Stomach smooth muscle (tissue), 2 donors: ENCODE results near the gene DPM2.

Experiments used
- H3K27ac ChIP-seq: one replicate; pipeline ENCODE4 v1.7.0; 2013; ENCODE audit warnings: mild to moderate bottlenecking, low read length, inconsistent platforms
- H3K27me3 ChIP-seq, 2 donors: one replicate each; pipeline ENCODE4 v1.7.0; 2013; ENCODE audit warnings: low read length in 2 of 2; ENCODE audit not compliant: insufficient read depth in 2 of 2, control insufficient read depth in 1 of 2
- H3K36me3 ChIP-seq, 2 donors: one replicate each; pipeline ENCODE4 v1.7.0; 2013; ENCODE audit warnings: low read length in 2 of 2; ENCODE audit not compliant: control insufficient read depth in 2 of 2, insufficient read depth in 2 of 2
- H3K4me1 ChIP-seq: one replicate; pipeline ENCODE4 v1.7.0; 2013; ENCODE audit warnings: low read length; ENCODE audit not compliant: control insufficient read depth, insufficient read depth
- H3K4me3 ChIP-seq, 2 donors: one replicate each; pipeline ENCODE4 v1.7.0; 2013; ENCODE audit warnings: low read length in 2 of 2
- H3K9ac ChIP-seq, 2 donors: one replicate each; pipeline ENCODE4 v1.7.0; 2013; ENCODE audit warnings: low read length in 2 of 2, mild to moderate bottlenecking in 1 of 2
- H3K9me3 ChIP-seq, 2 donors: one replicate each; pipeline ENCODE4 v1.7.0; 2013; ENCODE audit warnings: low read length in 2 of 2; ENCODE audit not compliant: control insufficient read depth in 2 of 2
- donor health status: healthy.
- donor health status: Pancreatic carcinoma.

The DPM2 gene

DNA sequence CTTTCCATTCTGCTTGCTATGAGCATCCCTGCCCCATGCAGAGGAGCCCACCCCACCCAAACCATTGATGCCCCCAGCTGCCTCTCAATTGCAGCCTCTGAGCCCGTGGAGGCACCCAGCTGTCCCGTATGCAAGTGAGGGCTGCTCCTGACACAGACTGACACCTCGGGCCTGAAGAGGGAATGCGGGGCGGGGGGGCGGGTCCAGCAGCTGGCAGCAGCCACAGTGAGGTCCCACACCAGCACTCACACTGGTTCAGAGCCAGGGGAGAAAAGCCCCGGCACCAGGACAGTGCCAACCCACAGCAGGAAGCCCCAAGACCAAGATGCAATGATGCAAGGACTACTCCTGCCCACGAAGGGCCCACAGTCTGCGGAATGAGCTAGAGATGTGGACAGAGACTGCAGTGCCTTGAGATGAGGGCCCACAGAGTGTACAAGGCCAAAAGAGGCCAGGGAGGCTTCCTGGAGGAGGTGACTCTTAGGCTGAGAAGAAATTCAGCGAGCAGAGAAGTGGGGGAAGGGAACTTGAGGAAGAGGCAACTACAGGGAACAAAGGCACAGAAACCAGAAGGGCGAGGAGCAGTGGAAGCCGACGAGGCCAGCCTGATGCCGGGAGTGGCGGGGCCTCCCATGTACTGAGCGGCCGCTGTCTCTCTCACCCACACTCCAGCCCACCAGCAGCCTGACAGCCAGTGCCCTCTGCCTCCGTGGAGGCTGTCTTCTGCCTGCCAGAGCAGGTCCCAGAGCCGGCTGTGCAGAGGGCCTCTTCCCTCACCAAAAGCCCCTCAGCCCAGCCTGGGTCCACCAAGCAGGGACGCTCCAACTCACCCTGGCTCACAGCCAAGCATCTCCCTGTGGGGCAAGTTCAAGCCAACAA, 33.9 kb upstream of the DPM2 start:
- Histone ChIP-seq H3K9me3 (no peaks in the 10 kb centered on the region), H3K36me3 (no peaks in the 10 kb centered on the region), H3K4me3 (peak overlapping the region in 1 of 2 donors; percentile 55), H3K27ac (peak overlapping the region; percentile 96), H3K4me1 (peaks cover 99% of the 10 kb centered on the region), H3K9ac (peak overlapping the region in 1 of 2 donors; percentile 47), H3K27me3 (no peaks in the 10 kb centered on the region)

GRCh38 chr9:127970401-127971313, 33.0 kb upstream of the DPM2 start:
- H3K9ac ChIP-seq = peak overlapping the region in 1 of 2 donors; percentile 42
- peak overlapping the region in 1 of 2 donors; percentile 8 for H3K4me3 ChIP-seq
- no peaks in the 10 kb centered on the region for H3K36me3 ChIP-seq
- H3K4me1 ChIP-seq = peaks cover 99% of the 10 kb centered on the region
- H3K27ac ChIP-seq = peak overlapping the region; percentile 96
- no peaks in the 10 kb centered on the region for H3K27me3 ChIP-seq
- H3K9me3 ChIP-seq = no peaks in the 10 kb centered on the region

- H3K36me3 ChIP-seq = no peaks in the 10 kb centered on the region
- H3K9ac ChIP-seq = peak overlapping the region; percentile 55 to 57
- H3K4me3 ChIP-seq = peak overlapping the region; percentile 18 to 58
- H3K27me3 ChIP-seq = no peaks in the 10 kb centered on the region
- peak overlapping the region; percentile 96 for H3K27ac ChIP-seq
- peaks cover 97% of the 10 kb centered on the region for H3K4me1 ChIP-seq
- H3K9me3 ChIP-seq = no peaks in the 10 kb centered on the region
Measured at GRCh38 chr9:127968700-127969383, 31.2 kb upstream of the DPM2 start.

DNA sequence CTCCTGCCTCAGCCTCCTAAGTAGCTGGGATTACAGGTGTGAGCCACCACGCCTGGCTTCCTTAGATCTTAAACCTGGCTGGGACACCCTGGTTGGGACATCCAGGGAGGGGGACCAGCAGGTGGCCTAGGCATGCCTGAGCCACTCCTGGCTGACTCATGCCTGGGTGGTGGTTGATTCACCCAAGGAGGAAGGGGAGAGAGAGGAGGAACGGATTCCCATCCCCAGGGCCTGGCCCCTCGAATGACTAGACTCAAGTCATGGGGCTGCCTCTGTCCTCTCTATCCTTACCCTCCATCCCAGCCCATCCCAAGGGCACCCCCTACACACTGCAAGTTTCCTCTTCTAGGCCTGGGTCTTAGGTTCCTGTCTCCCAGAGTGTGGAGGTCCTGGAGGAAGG, 30.4 kb upstream of the DPM2 start:
- Histone ChIP-seq H3K4me3 (peak overlapping the region in 1 of 2 donors; percentile 58), H3K27ac (peak overlapping the region; percentile 96), H3K9me3 (no peaks in the 10 kb centered on the region), H3K27me3 (no peaks in the 10 kb centered on the region), H3K4me1 (peaks cover 97% of the 10 kb centered on the region), H3K36me3 (no peaks in the 10 kb centered on the region), H3K9ac (peak overlapping the region in 1 of 2 donors; percentile 5)

GRCh38 chr9:127967151-127967809, 29.6 kb upstream of the DPM2 start:
- Histone ChIP-seq H3K27me3 (no peaks in the 10 kb centered on the region), H3K27ac (peak overlapping the region; percentile 96), H3K4me1 (peaks cover 97% of the 10 kb centered on the region), H3K9me3 (no peaks in the 10 kb centered on the region), H3K9ac (peak overlapping the region; percentile 36 to 85), H3K4me3 (peak overlapping the region in 1 of 2 donors; percentile 40), H3K36me3 (no peaks in the 10 kb centered on the region)

GRCh38 chr9:127966416-127967150, 28.9 kb upstream of the DPM2 start:
- H3K9me3 ChIP-seq = no peaks in the 10 kb centered on the region
- H3K4me1 ChIP-seq = peaks cover 96% of the 10 kb centered on the region
- H3K9ac ChIP-seq = peak overlapping the region; percentile 36 to 85
- H3K27ac ChIP-seq = peak overlapping the region; percentile 96
- H3K36me3 ChIP-seq = no peaks in the 10 kb centered on the region
- no peaks in the 10 kb centered on the region for H3K27me3 ChIP-seq
- peak overlapping the region in 1 of 2 donors; percentile 40 for H3K4me3 ChIP-seq

GRCh38 chr9:127965953-127966352, 28.3 kb upstream of the DPM2 start:
- Histone ChIP-seq H3K36me3 (no peaks in the 10 kb centered on the region), H3K9ac (peak overlapping the region; percentile 73 to 85), H3K27me3 (no peaks in the 10 kb centered on the region), H3K9me3 (no peaks in the 10 kb centered on the region), H3K27ac (peak overlapping the region; percentile 96), H3K4me3 (peak overlapping the region; percentile 15 to 62), H3K4me1 (peaks cover 96% of the 10 kb centered on the region)

- Histone ChIP-seq H3K27ac (peak overlapping the region; percentile 96), H3K27me3 (no peaks in the 10 kb centered on the region), H3K36me3 (no peaks in the 10 kb centered on the region), H3K9me3 (no peaks in the 10 kb centered on the region), H3K9ac (peak overlapping the region; percentile 42 to 71), H3K4me3 (peak overlapping the region; percentile 31 to 49), H3K4me1 (peaks cover 81% of the 10 kb centered on the region)
Measured at GRCh38 chr9:127963359-127964064, 25.9 kb upstream of the DPM2 start.

GRCh38 chr9:127963041-127963358, 25.3 kb upstream of the DPM2 start:
- Histone ChIP-seq H3K9ac (peak overlapping the region; percentile 13 to 71), H3K27ac (peak overlapping the region; percentile 96), H3K27me3 (no peaks in the 10 kb centered on the region), H3K4me3 (peak overlapping the region in 1 of 2 donors; percentile 31), H3K9me3 (no peaks in the 10 kb centered on the region), H3K4me1 (peaks cover 76% of the 10 kb centered on the region), H3K36me3 (no peaks in the 10 kb centered on the region)
